NCI-H1694 (cell line): ENCODE measurements around the gene WBP2NL.
"Not testable (repeated sequence)": the region's sequence is repeated elsewhere in the genome, so short reads cannot be mapped to it uniquely, and the experiment has no call there.

Experiments used
- DNase-seq: peaks from one replicate; lab custom pipeline; 2025; lab: John Stamatoyannopoulos, UW

WBP2NL gene, protein sequence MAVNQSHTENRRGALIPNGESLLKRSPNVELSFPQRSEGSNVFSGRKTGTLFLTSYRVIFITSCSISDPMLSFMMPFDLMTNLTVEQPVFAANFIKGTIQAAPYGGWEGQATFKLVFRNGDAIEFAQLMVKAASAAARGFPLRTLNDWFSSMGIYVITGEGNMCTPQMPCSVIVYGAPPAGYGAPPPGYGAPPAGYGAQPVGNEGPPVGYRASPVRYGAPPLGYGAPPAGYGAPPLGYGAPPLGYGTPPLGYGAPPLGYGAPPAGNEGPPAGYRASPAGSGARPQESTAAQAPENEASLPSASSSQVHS

GRCh38 chr22:41998361-41999261, at the start of gene WBP2NL:
Gene WBP2NL, plus strand, starts transcription at chr22:41998788. Its CDS starts 31 bp downstream, at chr22:41998819.
- DNase-seq: no peak

- DNase-seq: not testable (repeated sequence)
Observed at GRCh38 chr22:41948928-41949296, 49.7 kb upstream of the WBP2NL start.

GRCh38 chr22:41949297-41949965, 49.2 kb upstream of the WBP2NL start:
- DNase-seq: no peak

DNA sequence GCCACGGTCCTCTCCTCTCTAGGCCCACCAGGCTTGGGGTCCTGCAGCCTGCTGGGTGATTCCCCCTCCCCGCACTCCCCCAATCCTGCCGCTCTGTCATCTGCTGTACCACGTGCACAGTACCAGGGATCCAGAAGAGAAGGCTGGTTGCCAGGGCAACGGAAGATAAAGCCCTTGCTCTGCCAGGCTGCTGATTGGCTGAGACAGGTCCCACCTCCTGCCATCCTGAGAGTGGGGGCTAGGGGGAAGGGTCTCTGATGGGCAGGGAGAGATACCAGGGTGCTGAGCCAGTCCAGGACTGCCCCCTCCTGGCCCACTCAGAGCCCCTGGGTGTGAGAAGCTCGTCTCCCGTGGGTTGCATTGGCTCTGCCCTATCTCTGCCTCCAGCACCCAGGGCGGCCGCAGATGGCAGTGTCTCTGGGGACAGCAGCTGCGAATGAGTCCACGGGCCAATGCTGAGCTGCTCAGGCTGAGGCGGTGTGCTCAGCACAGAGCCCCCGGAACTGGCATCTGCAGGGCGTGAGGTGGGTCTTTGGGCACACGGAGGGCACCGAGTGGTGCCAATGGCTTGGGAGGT, 46.6 kb upstream of the WBP2NL start, which contains the start of gene SMIM45:
Gene SMIM45, plus strand, starts transcription at position 253 of the 577 bp plus-strand sequence.
- DNase-seq: peak; percentile 96

DNA sequence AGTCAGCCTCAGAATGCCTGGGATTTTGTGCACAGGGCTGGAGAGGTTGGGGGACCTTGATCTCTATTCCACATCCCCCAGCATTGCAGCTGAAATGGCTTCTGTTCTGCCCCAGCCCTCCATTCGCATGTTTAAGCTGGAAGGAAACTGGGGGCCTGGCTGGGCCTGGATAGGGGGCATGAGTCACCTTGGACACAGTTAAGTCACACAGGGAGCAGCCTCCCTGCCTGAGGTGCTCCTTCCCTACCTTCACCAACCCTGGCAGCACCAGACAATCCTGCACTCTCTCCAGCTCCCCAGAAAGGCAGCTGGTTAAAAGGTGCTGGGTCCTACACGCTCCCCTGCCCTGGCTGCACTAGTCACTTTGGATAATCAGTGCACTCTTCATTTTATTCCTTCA, 45.9 kb upstream of the WBP2NL start:
- no peak for DNase-seq

DNA sequence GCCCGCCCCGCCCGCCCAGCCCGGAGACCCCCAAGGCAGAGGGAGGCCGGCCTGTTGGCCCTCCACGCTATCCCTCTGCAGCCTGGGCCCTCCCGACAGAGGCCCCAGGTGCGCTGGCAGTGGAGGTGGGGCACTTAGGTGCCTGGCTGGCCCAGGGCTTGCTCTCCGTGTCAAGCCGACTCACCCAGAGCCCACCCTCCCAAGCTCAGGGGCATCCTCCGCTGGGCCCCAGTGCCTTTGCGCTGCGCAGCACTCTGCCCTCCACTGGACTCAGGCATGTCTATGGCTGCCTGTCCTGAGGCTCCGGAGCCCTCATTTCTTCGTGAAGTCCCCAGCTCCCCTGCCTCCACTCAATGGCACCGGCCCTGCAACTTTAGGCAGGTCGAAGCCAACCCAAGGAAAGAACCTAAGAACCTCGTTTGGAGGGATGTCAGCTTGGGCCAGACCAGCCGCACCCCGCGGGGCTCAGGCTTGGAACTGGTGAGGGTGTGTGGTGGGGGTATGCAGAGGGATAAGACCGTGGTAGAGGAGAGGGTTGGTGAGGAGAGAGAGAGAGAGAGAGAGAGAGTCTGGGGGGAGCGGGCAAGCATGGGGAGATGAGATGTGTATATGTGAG, 40.5 kb upstream of the WBP2NL start:
- no peak for DNase-seq

GRCh38 chr22:41963453-41964111, 35.0 kb upstream of the WBP2NL start:
- no peak for DNase-seq

DNA sequence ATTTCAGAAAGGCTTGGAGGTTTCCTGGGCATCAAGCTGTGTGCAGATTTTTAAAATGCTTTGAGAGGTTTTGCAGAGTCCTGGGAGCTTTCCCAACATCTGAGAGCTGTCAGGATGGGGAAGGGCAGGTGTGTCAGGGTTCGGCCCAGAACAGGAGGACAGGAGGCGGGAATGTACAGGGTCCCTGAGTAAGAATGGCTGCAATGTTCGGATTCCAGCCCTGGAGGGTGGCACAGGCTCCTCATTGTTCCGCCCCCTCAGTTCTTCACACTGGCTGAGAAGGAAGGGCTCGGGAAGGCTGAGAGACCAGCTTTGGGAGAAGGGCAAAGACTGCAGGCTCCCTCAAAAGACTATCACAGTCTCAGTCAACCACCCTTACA, 34.5 kb upstream of the WBP2NL start:
- DNase-seq: no peak

DNA sequence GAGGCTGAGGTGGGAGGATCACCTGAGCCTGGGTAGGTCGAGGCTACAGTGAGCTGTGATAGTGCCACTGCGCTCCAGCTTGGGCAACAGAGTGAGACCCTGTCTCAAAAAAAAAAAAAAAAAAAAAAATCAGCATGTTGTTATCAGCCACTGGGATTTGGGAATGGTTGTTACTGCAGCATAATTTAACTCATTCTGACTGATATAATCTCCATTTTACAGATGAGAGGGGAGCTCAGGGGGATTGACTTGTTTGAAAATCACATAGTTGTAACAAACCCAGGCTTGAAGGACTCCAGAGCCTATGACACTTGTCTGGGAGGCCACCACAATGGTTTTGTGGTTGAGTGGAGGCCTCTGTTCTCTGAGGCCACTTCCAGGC, 32.4 kb upstream of the WBP2NL start:
- DNase-seq: no peak

DNA sequence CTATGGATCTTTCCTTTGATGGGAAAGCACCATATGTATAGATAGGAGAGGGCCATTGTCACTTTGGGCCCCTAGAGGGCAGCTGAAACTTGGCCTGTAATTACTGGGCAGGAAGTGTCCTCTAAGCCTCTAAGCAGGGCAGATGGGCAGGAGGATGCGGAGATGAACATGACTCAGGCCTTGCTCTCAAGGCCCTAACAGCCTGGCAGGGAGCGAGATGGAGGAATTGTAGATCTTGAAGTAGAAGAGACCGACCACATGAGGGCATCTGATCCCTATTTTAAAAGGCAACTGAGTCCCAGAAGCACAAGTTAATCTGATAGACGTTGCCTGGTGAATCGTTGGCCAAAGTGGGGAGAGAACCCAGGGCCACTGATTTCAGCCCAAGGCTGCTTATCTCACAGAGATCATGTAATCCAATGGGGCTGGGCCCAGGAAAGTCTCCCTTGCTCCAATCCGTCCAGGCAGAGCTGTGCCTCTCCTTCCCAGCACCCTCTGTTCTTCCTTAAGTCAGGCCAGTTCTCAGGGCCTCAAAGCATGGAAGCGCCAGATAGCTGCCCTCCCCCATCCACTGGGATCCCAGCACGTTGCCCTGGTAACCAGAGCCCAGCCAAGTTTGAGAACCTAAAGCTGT, 31.9 kb upstream of the WBP2NL start:
- peak; percentile 39 for DNase-seq

- DNase-seq: no peak
Observed at GRCh38 chr22:41968601-41969000, 30.0 kb upstream of the WBP2NL start.

GRCh38 chr22:41969110-41969646, 29.4 kb upstream of the WBP2NL start, which contains the start of gene SEPTIN3:
Gene SEPTIN3, plus strand, starts transcription at chr22:41969443. Its CDS starts 2,050 bp downstream, at chr22:41971493.
- no peak for DNase-seq

DNA sequence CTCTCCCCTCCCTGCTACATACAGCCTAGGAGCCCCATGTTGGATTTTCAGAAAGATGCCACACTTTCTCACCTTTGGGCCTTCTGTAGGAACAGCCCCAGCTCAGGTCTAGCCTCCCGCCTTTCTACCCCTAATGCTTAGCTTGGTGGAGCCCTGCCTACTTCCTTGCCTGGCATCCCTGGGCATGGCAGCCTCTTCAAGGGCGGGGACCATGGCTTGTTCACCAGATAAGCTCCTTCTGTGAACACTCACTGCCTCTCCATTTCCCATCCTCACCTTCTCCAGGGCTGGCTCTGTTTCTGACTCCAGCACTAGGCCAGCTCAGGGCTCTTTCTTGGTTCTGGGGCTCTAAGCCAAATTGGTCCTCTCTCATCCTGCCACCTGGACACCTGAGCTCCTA, 28.0 kb upstream of the WBP2NL start:
- no peak for DNase-seq

- DNase-seq: no peak
Observed at GRCh38 chr22:41971431-41971830, 27.2 kb upstream of the WBP2NL start.

- no peak for DNase-seq
Observed at GRCh38 chr22:41974691-41975290, 23.8 kb upstream of the WBP2NL start.

DNA sequence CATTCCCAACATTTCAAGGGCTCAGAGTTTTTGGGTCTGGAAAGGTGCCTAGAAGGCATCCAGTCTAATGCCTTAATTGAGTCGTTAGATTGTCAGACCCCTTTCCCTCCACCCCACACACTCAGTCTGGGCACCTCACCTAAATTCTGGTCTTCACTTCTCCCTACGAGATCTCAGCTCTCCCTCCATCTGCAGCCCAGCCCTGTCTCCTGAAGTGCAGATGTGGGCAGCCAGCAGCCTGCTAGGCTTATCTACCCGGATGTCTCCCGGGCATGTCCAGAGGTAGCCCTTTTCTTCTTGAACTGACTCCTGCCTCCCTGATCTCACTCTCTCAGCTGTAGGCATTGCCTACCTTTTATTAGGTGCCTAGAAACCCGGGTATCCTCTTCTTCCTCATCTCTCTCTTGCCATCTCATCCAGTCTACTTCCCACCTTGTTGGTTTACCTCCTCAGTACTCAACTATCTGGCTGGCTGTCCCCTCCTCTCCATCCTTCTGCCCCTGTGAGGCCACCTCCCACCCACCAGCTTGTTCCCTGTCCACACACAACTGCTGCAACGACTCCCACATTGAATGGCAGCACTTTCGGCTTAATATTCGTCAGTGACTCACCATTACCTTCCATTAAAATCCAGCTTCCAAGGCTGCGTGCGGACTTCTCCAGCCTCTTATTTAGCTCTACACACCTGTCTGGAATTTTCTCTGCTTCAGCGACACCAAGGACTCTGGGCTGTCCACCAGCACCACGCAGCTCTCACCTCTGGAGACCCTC, 23.1 kb upstream of the WBP2NL start:
- no peak for DNase-seq

- no peak for DNase-seq
Observed at GRCh38 chr22:41976070-41976901, 22.3 kb upstream of the WBP2NL start.

DNA sequence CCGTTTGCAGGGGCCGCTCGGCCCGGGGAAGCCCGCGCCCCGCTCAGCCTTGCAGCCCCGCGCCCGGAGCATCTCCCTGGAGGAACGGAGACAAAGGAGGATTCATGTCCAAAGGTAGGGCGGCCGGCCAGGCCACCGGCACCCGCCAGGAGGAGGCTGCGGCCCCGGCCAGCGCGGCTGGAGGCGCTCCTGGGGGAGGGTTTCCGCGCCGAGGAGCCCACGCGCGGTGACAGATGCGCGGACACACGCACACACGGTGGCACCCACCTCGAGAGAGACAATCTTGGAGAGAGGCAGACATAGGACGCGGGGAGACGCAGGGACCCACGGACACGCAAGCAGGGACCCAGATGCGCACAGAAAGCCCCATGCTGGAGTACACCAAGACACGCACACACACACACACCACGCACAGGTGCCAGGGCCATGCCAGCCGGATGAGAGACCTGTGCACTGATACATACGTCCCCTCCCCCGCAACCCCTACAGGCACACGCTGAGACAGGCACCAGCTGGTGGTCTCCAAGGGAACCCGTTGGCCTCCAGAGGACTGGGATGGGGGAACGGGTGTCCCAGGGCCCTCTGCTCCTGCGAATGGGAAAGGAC, 21.5 kb upstream of the WBP2NL start:
- peak; percentile 49 for DNase-seq
